HCT116 (cell line): Measurements from ENCODE around the gene NNT.

Experiments
- CTCF ChIP-seq, 3 experiments: fragments of 200-600 bp in 1 of 3; sonication (generic) in 1 of 3; IDR thresholded peaks in 2 of 3; conservative IDR thresholded peaks in 1 of 3; 2 replicates each; pipeline ENCODE4 v1.5.1; 2012 to 2017; ENCODE audit warnings: low read depth in 2 of 3, low read length in 2 of 3, antibody characterized with exemption in 1 of 3, borderline replicate concordance in 1 of 3, control low read depth in 1 of 3, mild to moderate bottlenecking in 1 of 3, mixed read lengths in 1 of 3, mixed run types in 1 of 3, moderate library complexity in 1 of 3; ENCODE audit not compliant: insufficient read depth in 1 of 3
- POLR2AphosphoS5 ChIP-seq: IDR thresholded peaks from 2 replicates; pipeline ENCODE4 v1.6.1; 2011; ENCODE audit warnings: mild to moderate bottlenecking, low read depth, low read length, moderate library complexity

- TF ChIP-seq POLR2AphosphoS5 (no peak), CTCF (IDR thresholded peaks at IDR 0.05 in 2 of 3, conservative IDR thresholded peaks at IDR 0.05 in 1 of 3; ENCODE audit: borderline replicate concordance in 1 of 3, insufficient read depth in 1 of 3, low read depth in 2 of 3, low read length in 2 of 3) (no peak)
Measured at GRCh38 chr5:43589310-43589709, 13.7 kb upstream of the NNT start.
